Gastroesophageal sphincter (tissue), 4 donors: ENCODE data around the gene NRSN1. TPM values are rescaled to one million over a fixed set of nuclear protein-coding genes. Genes with fewer than 3 reads are reported as not detected.

Source experiments
- ATAC-seq: fragments of 150-250 bp; one replicate; pipeline ENCODE4 v1.9.1; 2016; ENCODE audit warnings: mild to moderate bottlenecking, moderate library complexity
- H3K27ac ChIP-seq, 4 donors: fragments of 200-600 bp; sonication (generic) in 3 of 4; 1 replicate in 3 of 4; 2 replicates in 1 of 4; pipeline ENCODE4 v1.5.1; 2016 to 2019
- H3K27me3 ChIP-seq: fragments of 200-600 bp; sonication (generic); one replicate; pipeline ENCODE4 v1.5.1; 2019
- H3K36me3 ChIP-seq, 2 donors: fragments of 200-600 bp; sonication (generic); one replicate each; pipeline ENCODE4 v1.5.1; 2019; ENCODE audit warnings: control low read depth in 1 of 2
- H3K4me1 ChIP-seq, 3 donors: fragments of 200-600 bp; sonication (generic); 1 replicate in 2 of 3; 2 replicates in 1 of 3; pipeline ENCODE4 v1.5.1; 2016 to 2019; ENCODE audit warnings: control low read depth in 2 of 3
- H3K4me3 ChIP-seq, 2 donors: fragments of 200-600 bp; sonication (generic); one replicate each; pipeline ENCODE4 v1.5.1; 2019; ENCODE audit warnings: mild to moderate bottlenecking in 1 of 2, moderate library complexity in 1 of 2
- H3K9me3 ChIP-seq, 3 donors: fragments of 200-600 bp; sonication (generic); one replicate each; pipeline ENCODE4 v1.5.1; 2017 to 2019; ENCODE audit warnings: control low read depth in 2 of 3
- EP300 ChIP-seq: sonication (generic); formaldehyde crosslinking; IDR thresholded peaks from one replicate; pipeline ENCODE4 v1.6.1; 2017; ENCODE audit warnings: antibody characterized with exemption, mild to moderate bottlenecking
- POLR2A ChIP-seq, 2 donors: fragments of 450-650 bp; IDR thresholded peaks; one replicate each; pipeline ENCODE4 v1.6.1; 2017; ENCODE audit warnings: antibody characterized with exemption in 2 of 2, mild to moderate bottlenecking in 2 of 2, moderate library complexity in 1 of 2
- POLR2AphosphoS5 ChIP-seq: sonication (generic); formaldehyde crosslinking; IDR thresholded peaks from one replicate; pipeline ENCODE4 v1.6.1; 2017; ENCODE audit warnings: antibody characterized with exemption
- WGBS, 2 donors: methylation state at CpG; one replicate each; pipeline ENCODE4 v1.1.5; 2018; ENCODE audit warnings: low coverage in 1 of 2; 5-methylcytosine and 5-hydroxymethylcytosine counted together
- total RNA-seq, 4 donors: library from RNA; depleted of rRNA; stranded (reverse); fragments of >200 nt; gene quantifications; one replicate each; pipeline ENCODE4 v1.1.0, GENCODE V29; 2016
- TF ChIP-seq, protein P1 (sequence below), 4 experiments: fragments of 200-600 bp in 2 of 4; fragments of 450-650 bp in 2 of 4; sonication (generic) in 1 of 4; IDR thresholded peaks; one replicate each; pipeline ENCODE4 v1.5.1; 2017 to 2019; ENCODE audit warnings: antibody characterized with exemption in 4 of 4, mild to moderate bottlenecking in 2 of 4, moderate library complexity in 2 of 4

The NRSN1 gene
- total RNA-seq, 4 donors from 2014 or later, result 0.15 to 0.47 (median 0.40) TPM; not detected in 1

DNA sequence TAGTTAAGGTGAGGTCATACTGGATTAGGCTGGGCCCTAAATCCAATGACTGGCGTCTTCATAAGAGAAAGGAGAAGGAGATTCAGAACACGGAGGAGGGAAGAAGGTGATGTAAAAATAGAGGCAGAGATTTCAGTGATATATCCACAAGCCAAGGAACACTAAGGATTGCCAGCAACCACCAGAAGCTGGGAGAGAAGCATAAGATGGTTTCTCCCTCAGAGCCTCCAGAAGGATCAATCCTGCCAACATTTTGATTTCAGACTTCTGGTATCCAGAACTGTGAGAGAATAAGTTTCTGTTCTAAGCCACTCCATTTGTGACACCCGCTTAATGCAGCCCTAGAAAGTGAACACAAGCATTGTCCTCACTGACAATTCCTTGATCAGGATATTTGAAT lies 33.6 kb upstream of the NRSN1 start:
- no peaks in the 10 kb centered on the region for H3K9me3 ChIP-seq
- H3K27ac ChIP-seq, result no peak overlapping the region
- H3K27me3 ChIP-seq, result no peaks in the 10 kb centered on the region
- no peaks in the 10 kb centered on the region for H3K4me1 ChIP-seq
- no peak overlapping the region for H3K4me3 ChIP-seq
- ATAC-seq, result no peak
- no peak for TF ChIP-seq POLR2AphosphoS5
- no peak for TF ChIP-seq EP300
- no peak for TF ChIP-seq POLR2A (IDR thresholded peaks at IDR 0.05)
- TF ChIP-seq, protein P1, sequence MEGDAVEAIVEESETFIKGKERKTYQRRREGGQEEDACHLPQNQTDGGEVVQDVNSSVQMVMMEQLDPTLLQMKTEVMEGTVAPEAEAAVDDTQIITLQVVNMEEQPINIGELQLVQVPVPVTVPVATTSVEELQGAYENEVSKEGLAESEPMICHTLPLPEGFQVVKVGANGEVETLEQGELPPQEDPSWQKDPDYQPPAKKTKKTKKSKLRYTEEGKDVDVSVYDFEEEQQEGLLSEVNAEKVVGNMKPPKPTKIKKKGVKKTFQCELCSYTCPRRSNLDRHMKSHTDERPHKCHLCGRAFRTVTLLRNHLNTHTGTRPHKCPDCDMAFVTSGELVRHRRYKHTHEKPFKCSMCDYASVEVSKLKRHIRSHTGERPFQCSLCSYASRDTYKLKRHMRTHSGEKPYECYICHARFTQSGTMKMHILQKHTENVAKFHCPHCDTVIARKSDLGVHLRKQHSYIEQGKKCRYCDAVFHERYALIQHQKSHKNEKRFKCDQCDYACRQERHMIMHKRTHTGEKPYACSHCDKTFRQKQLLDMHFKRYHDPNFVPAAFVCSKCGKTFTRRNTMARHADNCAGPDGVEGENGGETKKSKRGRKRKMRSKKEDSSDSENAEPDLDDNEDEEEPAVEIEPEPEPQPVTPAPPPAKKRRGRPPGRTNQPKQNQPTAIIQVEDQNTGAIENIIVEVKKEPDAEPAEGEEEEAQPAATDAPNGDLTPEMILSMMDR (IDR thresholded peaks at IDR 0.05), result no peak
- no peaks in the 10 kb centered on the region for H3K36me3 ChIP-seq
- WGBS, 2 donors, result 59 to 94% methylated on average over 3 of the region's 3 CpGs

DNA sequence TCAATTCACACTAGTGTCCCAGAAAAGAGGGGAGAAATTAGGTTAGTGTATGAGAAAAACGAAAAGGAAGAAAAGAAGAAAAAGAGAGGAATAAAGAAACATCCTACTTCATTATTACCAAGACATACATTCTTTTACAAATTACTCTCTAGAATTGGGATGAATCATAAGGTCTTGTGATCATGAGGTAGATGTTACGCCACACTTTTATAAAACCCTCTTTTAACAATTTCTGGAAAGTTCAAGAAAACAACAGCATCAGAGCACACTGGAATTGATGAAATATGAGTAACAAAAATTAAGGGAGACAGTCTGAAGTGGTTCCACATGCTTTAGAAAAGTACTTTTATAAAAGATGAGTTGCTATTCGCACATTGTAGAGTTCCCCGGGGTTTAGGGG lies 32.6 kb upstream of the NRSN1 start:
- Histone ChIP-seq H3K36me3 (no peaks in the 10 kb centered on the region), H3K4me1 (no peaks in the 10 kb centered on the region), H3K4me3 (no peak overlapping the region), H3K9me3 (no peaks in the 10 kb centered on the region), H3K27ac (no peak overlapping the region), H3K27me3 (no peaks in the 10 kb centered on the region)
- TF ChIP-seq POLR2A (IDR thresholded peaks at IDR 0.05) (no peak), EP300 (no peak), POLR2AphosphoS5 (no peak)
- TF ChIP-seq, protein P1 (IDR thresholded peaks at IDR 0.05), result no peak
- 70 to 83% methylated on average over 4 of the region's 4 CpGs for WGBS, 2 donors
- ATAC-seq, result no peak

DNA sequence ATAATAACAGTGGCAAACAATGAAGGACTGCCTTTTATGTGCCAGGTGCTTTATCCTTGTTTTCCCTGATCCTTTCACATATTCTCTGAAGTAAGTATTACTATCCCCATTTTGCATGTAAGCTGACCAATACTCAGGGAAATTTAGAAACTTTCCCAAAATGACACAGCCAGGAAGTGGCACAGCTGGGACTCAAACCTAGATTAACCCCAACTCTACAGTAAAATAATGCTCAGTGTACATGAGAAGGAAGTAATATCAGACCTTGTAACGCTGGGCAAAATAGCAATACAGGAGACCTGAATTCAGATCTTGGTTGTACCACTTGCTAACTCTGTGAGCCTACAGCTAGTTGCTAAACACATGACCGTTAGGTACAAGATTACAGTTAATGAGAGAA lies 26.8 kb upstream of the NRSN1 start:
- TF ChIP-seq, protein P1 (IDR thresholded peaks at IDR 0.05), result no peak
- TF ChIP-seq POLR2A (IDR thresholded peaks at IDR 0.05) (no peak), POLR2AphosphoS5 (no peak), EP300 (no peak)
- H3K4me3 ChIP-seq, result no peak overlapping the region
- H3K4me1 ChIP-seq, result no peaks in the 10 kb centered on the region
- ATAC-seq, result no peak
- H3K9me3 ChIP-seq, result no peaks in the 10 kb centered on the region
- H3K27me3 ChIP-seq, result no peaks in the 10 kb centered on the region
- no peak overlapping the region for H3K27ac ChIP-seq
- 75 to 85% methylated on average over 2 of the region's 2 CpGs for WGBS, 2 donors
- H3K36me3 ChIP-seq, result no peaks in the 10 kb centered on the region

DNA sequence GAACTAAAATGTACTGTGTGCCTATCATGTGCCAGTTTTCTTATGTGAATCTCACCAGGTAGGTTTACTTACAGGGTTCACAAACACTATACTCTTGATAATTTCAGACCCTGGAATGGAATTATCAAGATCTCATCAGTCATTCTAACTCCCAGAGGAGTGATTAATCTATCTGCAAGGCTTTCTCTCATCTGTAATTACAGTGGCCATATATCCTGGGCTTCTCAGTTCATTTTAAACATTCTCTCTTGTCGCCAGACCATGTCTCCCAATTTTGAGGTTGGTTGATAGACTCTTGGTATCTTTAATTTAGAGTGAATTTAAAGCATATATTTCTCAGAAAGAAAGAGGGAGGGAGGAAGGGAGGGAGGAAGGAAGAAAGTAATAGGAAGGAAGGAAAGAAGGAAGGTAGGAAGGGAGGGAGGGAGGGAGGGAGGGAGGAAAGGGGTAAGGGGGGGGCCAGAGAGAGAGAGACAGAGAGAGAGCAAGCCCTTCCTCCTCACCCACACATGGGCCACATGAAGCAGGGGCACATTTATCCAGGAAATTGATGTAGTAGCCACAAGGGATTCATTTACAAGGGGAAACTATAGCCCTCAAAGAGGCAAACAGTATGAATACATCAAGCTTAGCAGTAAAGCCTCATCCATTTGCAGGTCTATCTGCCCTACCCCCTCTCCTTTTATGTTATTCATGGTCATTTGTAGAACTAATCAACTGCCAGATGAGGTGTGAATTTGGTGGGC lies 25.8 kb upstream of the NRSN1 start:
- Histone ChIP-seq H3K4me3 (no peak overlapping the region), H3K27ac (no peak overlapping the region), H3K36me3 (no peaks in the 10 kb centered on the region), H3K27me3 (no peaks in the 10 kb centered on the region), H3K9me3 (no peaks in the 10 kb centered on the region), H3K4me1 (no peaks in the 10 kb centered on the region)
- WGBS, 2 donors, result 67 to 78% methylated on average over 1 of the region's 1 CpG
- TF ChIP-seq, protein P1 (IDR thresholded peaks at IDR 0.05), result no peak
- no peak for TF ChIP-seq POLR2AphosphoS5
- no peak for TF ChIP-seq EP300
- TF ChIP-seq POLR2A (IDR thresholded peaks at IDR 0.05), result no peak
- no peak for ATAC-seq

DNA sequence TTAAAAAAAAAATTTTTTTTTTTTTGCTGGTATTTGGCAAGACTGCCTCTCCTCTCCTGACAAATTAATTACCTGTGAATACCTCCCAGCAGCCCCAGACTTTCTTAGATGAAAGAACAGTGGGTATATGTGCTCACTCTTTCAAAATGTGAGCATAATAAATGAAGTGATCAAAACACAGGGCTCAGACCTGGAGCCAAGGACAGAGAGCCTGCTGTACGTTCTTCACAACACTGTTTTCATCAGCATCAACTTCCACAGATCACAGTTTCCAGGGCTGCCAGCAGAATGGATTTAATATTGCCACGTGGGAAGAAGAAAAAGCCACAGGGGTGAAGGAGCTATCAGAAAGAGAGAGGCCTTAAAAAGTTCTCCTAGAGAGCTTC lies 25.3 kb upstream of the NRSN1 start:
- Histone ChIP-seq H3K4me1 (no peaks in the 10 kb centered on the region), H3K36me3 (no peaks in the 10 kb centered on the region), H3K27ac (no peak overlapping the region), H3K27me3 (no peaks in the 10 kb centered on the region), H3K9me3 (no peaks in the 10 kb centered on the region), H3K4me3 (no peak overlapping the region)
- WGBS, 2 donors, result 6 to 14% methylated on average over 2 of the region's 2 CpGs
- TF ChIP-seq, protein P1 (IDR thresholded peaks at IDR 0.05), result no peak
- TF ChIP-seq POLR2AphosphoS5 (no peak), POLR2A (IDR thresholded peaks at IDR 0.05) (no peak), EP300 (no peak)
- ATAC-seq, result no peak
